ENCODE data around the gene ABCC10. TPM values are rescaled to one million over a fixed set of nuclear protein-coding genes. Genes with fewer than 3 reads are reported as not detected.
A peak's percentile ranks its signal among the peaks of the same experiment; 100 is the strongest.

ABCC10 gene
- total and polyA plus RNA-seq, 12 donors = 7.1 to 44.3 (median 10.9) TPM

GRCh38 chr6:43450699-43451131 is 23.4 kb downstream of the ABCC10 start:
- no peak overlapping the region for H3K4me3 ChIP-seq
- H3K27me3 ChIP-seq = peaks cover 0 to 12% (median under 1%) of the 10 kb centered on the region in 7 donors
- no peak for ATAC-seq
- no peaks in the 10 kb centered on the region for H3K9me3 ChIP-seq
- intact Hi-C loops (cut with DNase I) = loop anchor here in 2 of 10 donors (5.0 kb wide), 2 partner anchors 47 to 57 kb away; no protein-coding TSS in a partner anchor
- no peak overlapping the region for H3K27ac ChIP-seq
- no peak for DNase-seq
- H3K4me1 ChIP-seq = peaks cover 0 to 24% (median 9%) of the 10 kb centered on the region in 9 donors
- H3K36me3 ChIP-seq = peaks cover 0 to 78% (median 30%) of the 10 kb centered on the region in 9 donors
- TF ChIP-seq, protein P1, sequence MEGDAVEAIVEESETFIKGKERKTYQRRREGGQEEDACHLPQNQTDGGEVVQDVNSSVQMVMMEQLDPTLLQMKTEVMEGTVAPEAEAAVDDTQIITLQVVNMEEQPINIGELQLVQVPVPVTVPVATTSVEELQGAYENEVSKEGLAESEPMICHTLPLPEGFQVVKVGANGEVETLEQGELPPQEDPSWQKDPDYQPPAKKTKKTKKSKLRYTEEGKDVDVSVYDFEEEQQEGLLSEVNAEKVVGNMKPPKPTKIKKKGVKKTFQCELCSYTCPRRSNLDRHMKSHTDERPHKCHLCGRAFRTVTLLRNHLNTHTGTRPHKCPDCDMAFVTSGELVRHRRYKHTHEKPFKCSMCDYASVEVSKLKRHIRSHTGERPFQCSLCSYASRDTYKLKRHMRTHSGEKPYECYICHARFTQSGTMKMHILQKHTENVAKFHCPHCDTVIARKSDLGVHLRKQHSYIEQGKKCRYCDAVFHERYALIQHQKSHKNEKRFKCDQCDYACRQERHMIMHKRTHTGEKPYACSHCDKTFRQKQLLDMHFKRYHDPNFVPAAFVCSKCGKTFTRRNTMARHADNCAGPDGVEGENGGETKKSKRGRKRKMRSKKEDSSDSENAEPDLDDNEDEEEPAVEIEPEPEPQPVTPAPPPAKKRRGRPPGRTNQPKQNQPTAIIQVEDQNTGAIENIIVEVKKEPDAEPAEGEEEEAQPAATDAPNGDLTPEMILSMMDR (IDR thresholded peaks at IDR 0.05) = no peak
- 92 to 95% methylated on average over 13 of the region's 13 CpGs for WGBS, 2 donors

GRCh38 chr6:43451348-43451747 is 24.0 kb downstream of the ABCC10 start:
- DNase-seq (no peak), ATAC-seq (peak in 4 of 8 donors; percentile 24 to 57 (median 34))
- peaks cover 0 to 18% (median 7%) of the 10 kb centered on the region in 7 donors for H3K27me3 ChIP-seq
- peaks cover 0 to 72% (median 25%) of the 10 kb centered on the region in 9 donors for H3K36me3 ChIP-seq
- H3K9me3 ChIP-seq = no peaks in the 10 kb centered on the region
- 77 to 81% methylated on average over 4 of the region's 4 CpGs for WGBS, 2 donors
- peak overlapping the region in 1 of 10 donors; percentile 35 for H3K27ac ChIP-seq
- H3K4me3 ChIP-seq = no peak overlapping the region
- H3K4me1 ChIP-seq = peaks cover 0 to 28% (median 12%) of the 10 kb centered on the region in 9 donors
- TF ChIP-seq, protein P1 (IDR thresholded peaks at IDR 0.05) = no peak
- intact Hi-C loops (cut with DNase I) = loop anchor here in 2 of 10 donors (5.0 kb wide), 2 partner anchors 46 to 56 kb away; no protein-coding TSS in a partner anchor

- Histone ChIP-seq H3K36me3 (peaks cover 0 to 66% (median 25%) of the 10 kb centered on the region in 9 donors), H3K4me1 (peaks cover 0 to 28% (median 12%) of the 10 kb centered on the region in 9 donors), H3K9me3 (no peaks in the 10 kb centered on the region), H3K27me3 (peaks cover 0 to 24% (median 9%) of the 10 kb centered on the region in 7 donors), H3K4me3 (no peak overlapping the region), H3K27ac (peak overlapping the region in 1 of 10 donors; percentile 35)
- TF ChIP-seq, protein P1 (IDR thresholded peaks at IDR 0.05) = no peak
- DNase-seq (no peak), ATAC-seq (no peak)
- WGBS, 2 donors = 94 to 95% methylated on average over 8 of the region's 8 CpGs
- intact Hi-C loops (cut with DNase I) = loop anchor here in 3 of 10 donors (2.0 to 5.0 kb wide), 3 partner anchors 45 to 55 kb away; no protein-coding TSS in a partner anchor
Measured at GRCh38 chr6:43451939-43452338, 24.6 kb downstream of the ABCC10 start.

GRCh38 chr6:43452896-43453295 is 25.6 kb downstream of the ABCC10 start:
- intact Hi-C loops (cut with DNase I) = loop anchor here in 3 of 10 donors (2.0 to 5.0 kb wide), 3 partner anchors 44 to 54 kb away; no protein-coding TSS in a partner anchor
- Histone ChIP-seq H3K4me3 (no peak overlapping the region), H3K27ac (no peak overlapping the region), H3K9me3 (no peaks in the 10 kb centered on the region), H3K36me3 (peaks cover 0 to 56% (median 16%) of the 10 kb centered on the region in 9 donors), H3K27me3 (peaks cover 0 to 34% (median 12%) of the 10 kb centered on the region in 7 donors), H3K4me1 (peaks cover 0 to 28% (median 12%) of the 10 kb centered on the region in 9 donors)
- ATAC-seq (no peak), DNase-seq (no peak)
- whole genome bisulfite sequencing, 2 donors = 99% methylated on average over 4 of the region's 4 CpGs
- TF ChIP-seq, protein P1 (IDR thresholded peaks at IDR 0.05) = no peak

Data from heart right ventricle (tissue), 16 donors.